Fibroblast of pulmonary artery (primary cell): ENCODE results near the gene TAF10.
A peak's percentile ranks its signal among the peaks of the same experiment; 100 is the strongest.

ENCODE experiments used
- DNase-seq: peaks from one replicate; pipeline ENCODE4 v3.0.0-alpha.2; 2010; ENCODE audit warnings: low read depth
- H3K4me3 ChIP-seq: replicated peaks from 2 replicates; pipeline ENCODE4 v1.5.1; 2011; ENCODE audit warnings: low read depth, mild to moderate bottlenecking, control low read depth, low read length, moderate library complexity
- TF ChIP-seq, protein P1 (sequence below): IDR thresholded peaks from 2 replicates; pipeline ENCODE4 v1.5.1; 2011; ENCODE audit warnings: mild to moderate bottlenecking, control low read depth, low read length, inconsistent platforms; ENCODE audit errors: missing control alignments

TAF10 gene

GRCh38 chr11:6603287-6604080 is 8.5 kb downstream of the TAF10 start, which contains the start of the genes ILK and RRP8:
Gene ILK, plus strand, starts transcription at chr11:6603774. Its CDS starts 498 bp downstream, at chr11:6604272.
Gene RRP8, minus strand, starts transcription at chr11:6603616. Its CDS starts 114 bp downstream, at chr11:6603502.
- peak within 1 kb of the TSS; percentile 99 for H3K4me3 ChIP-seq
- peak; percentile 92 for DNase-seq
- TF ChIP-seq, protein P1, sequence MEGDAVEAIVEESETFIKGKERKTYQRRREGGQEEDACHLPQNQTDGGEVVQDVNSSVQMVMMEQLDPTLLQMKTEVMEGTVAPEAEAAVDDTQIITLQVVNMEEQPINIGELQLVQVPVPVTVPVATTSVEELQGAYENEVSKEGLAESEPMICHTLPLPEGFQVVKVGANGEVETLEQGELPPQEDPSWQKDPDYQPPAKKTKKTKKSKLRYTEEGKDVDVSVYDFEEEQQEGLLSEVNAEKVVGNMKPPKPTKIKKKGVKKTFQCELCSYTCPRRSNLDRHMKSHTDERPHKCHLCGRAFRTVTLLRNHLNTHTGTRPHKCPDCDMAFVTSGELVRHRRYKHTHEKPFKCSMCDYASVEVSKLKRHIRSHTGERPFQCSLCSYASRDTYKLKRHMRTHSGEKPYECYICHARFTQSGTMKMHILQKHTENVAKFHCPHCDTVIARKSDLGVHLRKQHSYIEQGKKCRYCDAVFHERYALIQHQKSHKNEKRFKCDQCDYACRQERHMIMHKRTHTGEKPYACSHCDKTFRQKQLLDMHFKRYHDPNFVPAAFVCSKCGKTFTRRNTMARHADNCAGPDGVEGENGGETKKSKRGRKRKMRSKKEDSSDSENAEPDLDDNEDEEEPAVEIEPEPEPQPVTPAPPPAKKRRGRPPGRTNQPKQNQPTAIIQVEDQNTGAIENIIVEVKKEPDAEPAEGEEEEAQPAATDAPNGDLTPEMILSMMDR, result peak; percentile 10

GRCh38 chr11:6602096-6602940 is 9.7 kb downstream of the TAF10 start:
- TF ChIP-seq, protein P1, result no peak
- no peak for DNase-seq
- peak overlapping the region; percentile 99 for H3K4me3 ChIP-seq

DNA sequence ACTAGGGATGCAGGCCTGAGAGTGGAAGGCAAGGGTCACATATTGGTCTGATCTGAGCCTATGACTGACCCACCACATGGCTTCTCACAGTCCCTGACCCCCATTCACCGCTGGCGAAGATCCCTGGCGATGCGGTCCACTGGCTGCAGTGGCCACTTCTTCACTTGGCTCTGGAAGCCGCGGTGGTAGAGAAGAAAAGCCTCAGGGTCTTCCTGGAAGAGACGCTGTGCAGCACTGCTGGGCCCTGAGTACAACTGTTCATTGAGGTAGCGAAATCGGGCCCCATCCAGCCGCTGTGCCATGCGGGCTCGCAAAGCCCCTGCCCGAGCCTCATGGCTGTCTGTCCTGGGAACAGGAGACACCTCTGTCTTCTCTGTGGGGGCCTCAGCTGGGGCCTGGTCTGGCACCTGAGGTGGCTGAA is 11.0 kb downstream of the TAF10 start:
- TF ChIP-seq, protein P1, result no peak
- no peak for DNase-seq

DNA sequence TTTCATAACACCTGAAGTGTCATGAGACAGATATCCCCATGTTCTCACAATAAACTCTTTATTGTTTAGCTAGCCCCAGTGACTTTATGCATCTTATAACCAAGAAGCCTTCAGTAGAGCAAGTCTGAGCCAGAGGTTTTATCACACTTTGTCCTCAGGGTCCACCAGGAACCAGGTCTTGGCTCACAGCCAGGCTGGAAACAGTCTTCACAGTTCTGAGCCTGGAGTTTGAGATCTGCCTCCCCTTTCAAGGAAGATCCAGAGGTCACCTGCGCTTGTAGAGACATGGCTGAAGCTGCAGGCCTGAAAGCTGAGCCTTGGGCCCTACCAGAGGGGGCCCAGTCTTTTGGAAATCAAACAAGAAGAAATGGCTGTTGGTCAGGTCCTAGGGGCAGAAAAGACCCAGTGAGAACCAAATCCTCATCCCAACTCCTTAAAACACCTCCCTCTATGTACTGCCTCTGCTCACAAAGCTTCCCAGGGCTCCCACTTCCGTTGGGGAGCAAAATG is 12.1 kb downstream of the TAF10 start:
- no peak for DNase-seq
- H3K4me3 ChIP-seq, result no peak overlapping the region
- TF ChIP-seq, protein P1, result no peak

More for the DNA sequence above, 11.0 kb downstream of the TAF10 start:
- H3K4me3 ChIP-seq, result no peak overlapping the region

DNA sequence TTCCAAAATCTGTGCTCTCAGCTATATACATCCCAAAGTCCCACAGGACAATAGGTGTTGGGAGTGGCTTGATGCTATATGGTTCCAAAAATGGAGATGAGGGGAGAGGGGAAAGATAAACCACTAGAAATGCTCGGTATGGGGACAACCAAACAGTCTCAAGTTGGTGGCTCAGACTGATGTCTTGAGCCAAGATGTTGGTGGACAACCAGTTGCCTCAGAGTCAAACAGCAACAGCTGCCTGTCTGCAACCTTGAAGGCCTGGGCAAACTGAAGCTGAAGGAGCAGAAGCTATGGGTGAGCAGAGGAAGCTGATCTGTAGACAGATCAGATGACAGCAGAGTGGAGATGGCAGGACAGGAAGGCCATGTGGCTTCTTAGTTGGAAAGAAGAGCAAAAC is 12.6 kb downstream of the TAF10 start:
- TF ChIP-seq, protein P1, result no peak
- no peak for DNase-seq
- no peak overlapping the region for H3K4me3 ChIP-seq

GRCh38 chr11:6598555-6598954 is 13.5 kb downstream of the TAF10 start:
- no peak for DNase-seq
- TF ChIP-seq, protein P1, result no peak
- H3K4me3 ChIP-seq, result no peak overlapping the region
